ENCODE results near the gene ITPK1. TPM values are rescaled to one million over a fixed set of nuclear protein-coding genes. Genes with fewer than 3 reads are reported as not detected.

ITPK1 gene
- total and polyA plus RNA-seq, 2 experiments from 2014 or later: 18.7 to 35.0 TPM

DNA sequence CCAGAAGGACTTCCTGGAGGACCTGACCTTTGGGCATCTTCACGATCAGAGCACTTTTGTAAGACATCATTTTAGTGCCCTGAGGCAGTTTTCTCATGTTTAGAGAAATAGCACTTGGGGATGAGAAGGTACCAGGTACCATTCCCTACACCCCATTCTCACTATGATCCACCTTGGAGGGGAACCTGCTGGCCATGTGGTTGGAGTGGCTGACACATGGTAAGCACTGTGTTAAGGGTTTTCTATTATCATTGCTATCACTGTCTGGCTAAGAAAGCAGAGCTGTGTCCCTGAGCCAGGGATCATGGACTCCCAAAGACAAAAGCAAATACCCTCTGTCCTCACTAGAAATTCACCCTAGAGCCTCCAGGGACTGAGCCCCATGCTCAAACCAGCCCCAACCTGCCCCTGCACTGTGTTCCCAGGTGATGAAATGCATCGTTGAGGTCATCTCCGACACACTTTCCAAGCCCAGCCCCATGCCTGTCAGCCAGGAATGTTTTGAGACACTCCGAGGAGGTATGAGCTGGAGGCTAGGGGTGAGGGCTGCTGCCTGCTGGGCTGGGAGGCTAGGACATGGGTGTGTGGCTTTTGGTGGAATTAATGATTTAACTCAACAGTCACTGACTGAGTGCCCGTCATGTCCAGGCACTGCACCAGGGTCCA lies 189.4 kb downstream of the ITPK1 start:
- peaks cover 29% of the 10 kb centered on the region for H3K27me3 ChIP-seq (replicated peaks; ENCODE audit: insufficient read depth)
- no peak overlapping the region for H3K4me3 ChIP-seq
- H3K4me1 ChIP-seq (ENCODE audit: insufficient read depth): peaks cover 6% of the 10 kb centered on the region
- H3K9ac ChIP-seq: no peak overlapping the region
- no peak for DNase-seq
- no peak overlapping the region for H3K27ac ChIP-seq
- TF ChIP-seq EZH2 (IDR thresholded peaks at IDR 0.05; ENCODE audit: insufficient read depth, poor library complexity, severe bottlenecking): no peak
- no peaks in the 10 kb centered on the region for H3K36me3 ChIP-seq (ENCODE audit: low read depth)
- H2AFZ ChIP-seq: no peak overlapping the region
- no peaks in the 10 kb centered on the region for H4K20me1 ChIP-seq (ENCODE audit: insufficient read depth)
- H3K9me2 ChIP-seq (ENCODE audit: insufficient read depth): no peaks in the 10 kb centered on the region
- no peaks in the 10 kb centered on the region for H3K79me2 ChIP-seq (ENCODE audit: insufficient read depth)
- 0 out of 2 replicates have a peak, but pooled peaks cover 2% of the 10 kb centered on the region for H3F3A ChIP-seq (ENCODE audit: insufficient read depth)
- no peak overlapping the region for H3K4me2 ChIP-seq (ENCODE audit: unreplicated experiment)
- H3K9me3 ChIP-seq (ENCODE audit: low read depth): no peaks in the 10 kb centered on the region
- 34 to 37% methylated on average over 5 of the region's 5 CpGs for WGBS, 2 experiments (ENCODE audit: low coverage in 1 of 2, low lambda C conversion rate in 2 of 2, missing lambda C conversion rate in 2 of 2)
- in situ Hi-C loops (cut with MboI): no loop called here

DNA sequence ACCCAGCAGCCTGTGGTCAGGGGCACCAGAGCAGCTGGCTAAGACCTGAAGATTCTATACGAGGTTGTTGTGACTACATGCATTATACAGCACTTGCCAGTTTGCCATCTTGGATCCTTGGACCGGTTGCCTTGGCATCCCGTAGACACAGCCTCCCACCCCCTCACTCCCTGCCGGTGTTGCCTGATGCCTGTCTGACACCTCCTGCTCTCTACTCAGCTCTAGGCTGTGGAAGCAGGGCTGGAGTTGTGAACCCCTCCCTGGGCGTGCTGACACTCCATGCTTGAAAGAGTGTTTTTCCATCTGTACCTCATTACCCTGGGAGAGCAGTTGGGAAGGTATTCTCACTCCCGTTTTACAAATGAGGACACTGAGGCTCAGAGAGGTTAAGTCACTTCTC lies 190.3 kb downstream of the ITPK1 start:
- Histone ChIP-seq H3K36me3 (ENCODE audit: low read depth) (no peaks in the 10 kb centered on the region), H3K4me3 (no peak overlapping the region), H3F3A (ENCODE audit: insufficient read depth) (no peaks in the 10 kb centered on the region), H3K9ac (no peak overlapping the region), H3K9me3 (ENCODE audit: low read depth) (no peaks in the 10 kb centered on the region), H3K79me2 (ENCODE audit: insufficient read depth) (no peaks in the 10 kb centered on the region), H4K20me1 (ENCODE audit: insufficient read depth) (no peaks in the 10 kb centered on the region), H3K27me3 (replicated peaks; ENCODE audit: insufficient read depth) (peaks cover 29% of the 10 kb centered on the region), H3K27ac (no peak overlapping the region), H3K4me2 (ENCODE audit: unreplicated experiment) (no peak overlapping the region), H3K4me1 (ENCODE audit: insufficient read depth) (no peaks in the 10 kb centered on the region), H2AFZ (no peak overlapping the region), H3K9me2 (ENCODE audit: insufficient read depth) (no peaks in the 10 kb centered on the region)
- no peak for TF ChIP-seq EZH2phosphoT487 (IDR thresholded peaks at IDR 0.05; ENCODE audit: insufficient read depth, low read depth)
- TF ChIP-seq EZH2 (IDR thresholded peaks at IDR 0.05; ENCODE audit: insufficient read depth, poor library complexity, severe bottlenecking): no peak
- in situ Hi-C loops (cut with MboI): no loop called here
- no peak for DNase-seq
- 44 to 49% methylated on average over 6 of the region's 6 CpGs for WGBS, 2 experiments (ENCODE audit: low coverage in 1 of 2, low lambda C conversion rate in 2 of 2, missing lambda C conversion rate in 2 of 2)

DNA sequence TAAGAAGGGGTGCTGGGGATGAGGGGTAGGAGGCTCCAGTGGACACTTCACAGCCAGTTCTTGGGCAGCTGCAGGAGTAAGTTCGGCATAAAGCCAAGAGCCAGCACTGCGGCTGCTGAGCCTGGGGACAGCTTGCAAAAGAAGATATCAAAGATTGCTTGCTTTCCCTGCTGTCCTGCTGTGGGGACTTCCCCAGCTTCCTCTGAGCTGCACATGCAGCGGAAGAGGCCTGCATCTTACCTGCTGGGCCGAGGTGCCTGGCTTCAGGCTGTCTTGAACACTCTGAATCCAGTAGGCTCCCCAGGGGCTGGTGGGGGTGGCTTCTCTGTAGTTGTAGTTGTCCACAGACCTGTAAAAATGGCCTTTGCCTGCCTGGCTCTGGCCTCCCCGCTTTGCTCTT lies 191.5 kb downstream of the ITPK1 start:
- no peak overlapping the region for H3K4me3 ChIP-seq
- no peak overlapping the region for H3K9ac ChIP-seq
- H3K79me2 ChIP-seq (ENCODE audit: insufficient read depth): no peaks in the 10 kb centered on the region
- TF ChIP-seq EZH2 (IDR thresholded peaks at IDR 0.05; ENCODE audit: insufficient read depth, poor library complexity, severe bottlenecking) (no peak), EZH2phosphoT487 (IDR thresholded peaks at IDR 0.05; ENCODE audit: insufficient read depth, low read depth) (no peak)
- in situ Hi-C loops (cut with MboI): no loop called here
- H3K4me2 ChIP-seq (ENCODE audit: unreplicated experiment): no peak overlapping the region
- no peaks in the 10 kb centered on the region for H3K4me1 ChIP-seq (ENCODE audit: insufficient read depth)
- no peak for DNase-seq
- no peaks in the 10 kb centered on the region for H3F3A ChIP-seq (ENCODE audit: insufficient read depth)
- H4K20me1 ChIP-seq (ENCODE audit: insufficient read depth): no peaks in the 10 kb centered on the region
- H2AFZ ChIP-seq: no peak overlapping the region
- no peaks in the 10 kb centered on the region for H3K36me3 ChIP-seq (ENCODE audit: low read depth)
- no peaks in the 10 kb centered on the region for H3K9me3 ChIP-seq (ENCODE audit: low read depth)
- peaks cover 37% of the 10 kb centered on the region for H3K27me3 ChIP-seq (replicated peaks; ENCODE audit: insufficient read depth)
- H3K27ac ChIP-seq: no peak overlapping the region
- H3K9me2 ChIP-seq (ENCODE audit: insufficient read depth): no peaks in the 10 kb centered on the region
- WGBS, 2 experiments (ENCODE audit: low coverage in 1 of 2, low lambda C conversion rate in 2 of 2, missing lambda C conversion rate in 2 of 2): 43 to 44% methylated on average over 5 of the region's 5 CpGs

DNA sequence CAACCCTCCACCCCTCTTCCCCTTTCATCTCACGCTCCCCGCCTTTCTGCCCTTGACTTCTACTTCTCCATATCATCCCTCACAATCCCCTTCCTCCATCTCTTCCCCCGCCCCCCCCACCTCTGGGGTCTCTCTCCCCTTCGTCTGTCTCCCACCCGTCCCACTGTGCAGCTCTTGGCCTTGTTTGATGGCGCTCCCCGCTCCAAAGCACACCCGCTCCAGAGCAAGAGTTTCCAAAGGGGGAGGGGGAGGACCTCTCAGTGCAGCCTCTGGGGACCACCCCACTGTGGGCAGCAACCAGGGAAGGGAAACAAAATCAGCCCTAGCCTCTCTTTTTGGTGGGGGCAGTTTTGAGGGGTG lies 192.0 kb downstream of the ITPK1 start:
- no peaks in the 10 kb centered on the region for H3K79me2 ChIP-seq (ENCODE audit: insufficient read depth)
- WGBS, 2 experiments (ENCODE audit: low coverage in 1 of 2, low lambda C conversion rate in 2 of 2, missing lambda C conversion rate in 2 of 2): 24 to 35% methylated on average over 5 to 8 of the region's 8 CpGs
- in situ Hi-C loops (cut with MboI): no loop called here
- no peak overlapping the region for H3K4me2 ChIP-seq (ENCODE audit: unreplicated experiment)
- no peak overlapping the region for H3K27ac ChIP-seq
- no peaks in the 10 kb centered on the region for H4K20me1 ChIP-seq (ENCODE audit: insufficient read depth)
- H3K4me1 ChIP-seq (ENCODE audit: insufficient read depth): no peaks in the 10 kb centered on the region
- H3K9ac ChIP-seq: no peak overlapping the region
- no peaks in the 10 kb centered on the region for H3K9me2 ChIP-seq (ENCODE audit: insufficient read depth)
- no peak overlapping the region for H3K4me3 ChIP-seq
- no peaks in the 10 kb centered on the region for H3F3A ChIP-seq (ENCODE audit: insufficient read depth)
- TF ChIP-seq EZH2 (IDR thresholded peaks at IDR 0.05; ENCODE audit: insufficient read depth, poor library complexity, severe bottlenecking) (no peak), EZH2phosphoT487 (IDR thresholded peaks at IDR 0.05; ENCODE audit: insufficient read depth, low read depth) (no peak)
- no peaks in the 10 kb centered on the region for H3K36me3 ChIP-seq (ENCODE audit: low read depth)
- no peak overlapping the region for H2AFZ ChIP-seq
- DNase-seq: no peak
- no peaks in the 10 kb centered on the region for H3K9me3 ChIP-seq (ENCODE audit: low read depth)
- H3K27me3 ChIP-seq (replicated peaks; ENCODE audit: insufficient read depth): peaks cover 41% of the 10 kb centered on the region

All from GM23248 (cell line).